ENCODE results near the gene CDK6. TPM values are rescaled to one million over a fixed set of nuclear protein-coding genes. Genes with fewer than 3 reads are reported as not detected.

CDK6 gene
- total and polyA plus RNA-seq, 10 of the 15 experiments (the other 5 are each of a cell fraction or from before 2014, with no cell fraction given), result 8.0 to 118 (median 45.8) TPM

DNA sequence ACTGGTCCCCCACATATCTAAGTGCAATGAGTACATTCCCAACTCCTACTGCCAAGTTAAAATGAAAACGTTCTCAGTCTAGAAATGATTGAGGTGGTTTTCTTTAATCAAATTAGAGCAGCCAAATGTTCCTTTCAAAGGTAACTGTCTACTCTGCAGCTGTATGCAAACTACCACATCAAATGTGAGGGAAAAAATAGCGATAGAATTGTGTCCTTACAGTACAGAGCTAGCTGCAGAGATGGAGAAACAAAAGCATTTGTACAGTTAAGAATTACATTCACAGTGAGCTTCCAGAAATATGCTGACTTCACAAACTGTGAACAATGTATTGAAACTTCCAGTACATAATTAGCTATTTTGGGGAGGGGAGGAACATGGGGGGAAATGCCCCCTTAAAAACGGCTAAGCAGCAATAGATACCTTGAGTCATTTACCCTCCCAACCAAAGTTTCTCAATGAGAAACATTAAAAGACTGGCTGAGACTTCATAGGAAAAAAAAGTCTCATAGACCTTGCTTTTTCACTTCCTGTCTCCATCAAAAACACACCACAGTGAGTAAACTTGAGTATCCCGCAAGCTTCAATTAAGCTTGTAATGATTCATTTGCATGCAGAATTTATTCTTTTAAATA lies 22.9 kb downstream of the CDK6 start (continued):
- TF ChIP-seq, protein P1, sequence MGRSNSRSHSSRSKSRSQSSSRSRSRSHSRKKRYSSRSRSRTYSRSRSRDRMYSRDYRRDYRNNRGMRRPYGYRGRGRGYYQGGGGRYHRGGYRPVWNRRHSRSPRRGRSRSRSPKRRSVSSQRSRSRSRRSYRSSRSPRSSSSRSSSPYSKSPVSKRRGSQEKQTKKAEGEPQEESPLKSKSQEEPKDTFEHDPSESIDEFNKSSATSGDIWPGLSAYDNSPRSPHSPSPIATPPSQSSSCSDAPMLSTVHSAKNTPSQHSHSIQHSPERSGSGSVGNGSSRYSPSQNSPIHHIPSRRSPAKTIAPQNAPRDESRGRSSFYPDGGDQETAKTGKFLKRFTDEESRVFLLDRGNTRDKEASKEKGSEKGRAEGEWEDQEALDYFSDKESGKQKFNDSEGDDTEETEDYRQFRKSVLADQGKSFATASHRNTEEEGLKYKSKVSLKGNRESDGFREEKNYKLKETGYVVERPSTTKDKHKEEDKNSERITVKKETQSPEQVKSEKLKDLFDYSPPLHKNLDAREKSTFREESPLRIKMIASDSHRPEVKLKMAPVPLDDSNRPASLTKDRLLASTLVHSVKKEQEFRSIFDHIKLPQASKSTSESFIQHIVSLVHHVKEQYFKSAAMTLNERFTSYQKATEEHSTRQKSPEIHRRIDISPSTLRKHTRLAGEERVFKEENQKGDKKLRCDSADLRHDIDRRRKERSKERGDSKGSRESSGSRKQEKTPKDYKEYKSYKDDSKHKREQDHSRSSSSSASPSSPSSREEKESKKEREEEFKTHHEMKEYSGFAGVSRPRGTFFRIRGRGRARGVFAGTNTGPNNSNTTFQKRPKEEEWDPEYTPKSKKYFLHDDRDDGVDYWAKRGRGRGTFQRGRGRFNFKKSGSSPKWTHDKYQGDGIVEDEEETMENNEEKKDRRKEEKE (IDR thresholded peaks at IDR 0.05), result no peak
- TF ChIP-seq MAX (IDR thresholded peaks at IDR 0.05; ENCODE audit: low read depth, low read length) (no peak), USF1 (IDR thresholded peaks at IDR 0.05; ENCODE audit: borderline replicate concordance, extremely low read length, insufficient read depth, low read depth, low read length) (no peak), KLF5 (IDR thresholded peaks at IDR 0.05; ENCODE audit: partially characterized antibody) (no peak)

GRCh38 chr7:92811158-92811557 lies 25.2 kb downstream of the CDK6 start:
- BruUV-seq (replicated peaks), result no TSS peak
- CTCF ChIA-PET, result no interaction called here
- SMC1A ChIA-PET (ENCODE audit: uncharacterized antibody, unreplicated experiment), result interaction anchor here (1.0 to 7.2 kb wide), 9 partner anchors 11 to 201 kb away, joined by 3 to 83 read pairs (median 14); no protein-coding TSS in a partner anchor
- TF ChIP-seq ASH2L (IDR thresholded peaks at IDR 0.05; ENCODE audit: borderline replicate concordance, low read depth) (no peak), ZNF384 (IDR thresholded peaks at IDR 0.05; ENCODE audit: borderline replicate concordance, low read depth, low read length) (no peak), MTA2 (IDR thresholded peaks at IDR 0.05; ENCODE audit: low read depth) (no peak)
- TF ChIP-seq, protein P2, sequence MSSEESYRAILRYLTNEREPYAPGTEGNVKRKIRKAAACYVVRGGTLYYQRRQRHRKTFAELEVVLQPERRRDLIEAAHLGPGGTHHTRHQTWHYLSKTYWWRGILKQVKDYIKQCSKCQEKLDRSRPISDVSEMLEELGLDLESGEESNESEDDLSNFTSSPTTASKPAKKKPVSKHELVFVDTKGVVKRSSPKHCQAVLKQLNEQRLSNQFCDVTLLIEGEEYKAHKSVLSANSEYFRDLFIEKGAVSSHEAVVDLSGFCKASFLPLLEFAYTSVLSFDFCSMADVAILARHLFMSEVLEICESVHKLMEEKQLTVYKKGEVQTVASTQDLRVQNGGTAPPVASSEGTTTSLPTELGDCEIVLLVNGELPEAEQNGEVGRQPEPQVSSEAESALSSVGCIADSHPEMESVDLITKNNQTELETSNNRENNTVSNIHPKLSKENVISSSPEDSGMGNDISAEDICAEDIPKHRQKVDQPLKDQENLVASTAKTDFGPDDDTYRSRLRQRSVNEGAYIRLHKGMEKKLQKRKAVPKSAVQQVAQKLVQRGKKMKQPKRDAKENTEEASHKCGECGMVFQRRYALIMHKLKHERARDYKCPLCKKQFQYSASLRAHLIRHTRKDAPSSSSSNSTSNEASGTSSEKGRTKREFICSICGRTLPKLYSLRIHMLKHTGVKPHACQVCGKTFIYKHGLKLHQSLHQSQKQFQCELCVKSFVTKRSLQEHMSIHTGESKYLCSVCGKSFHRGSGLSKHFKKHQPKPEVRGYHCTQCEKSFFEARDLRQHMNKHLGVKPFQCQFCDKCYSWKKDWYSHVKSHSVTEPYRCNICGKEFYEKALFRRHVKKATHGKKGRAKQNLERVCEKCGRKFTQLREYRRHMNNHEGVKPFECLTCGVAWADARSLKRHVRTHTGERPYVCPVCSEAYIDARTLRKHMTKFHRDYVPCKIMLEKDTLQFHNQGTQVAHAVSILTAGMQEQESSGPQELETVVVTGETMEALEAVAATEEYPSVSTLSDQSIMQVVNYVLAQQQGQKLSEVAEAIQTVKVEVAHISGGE (CRISPR knock-in tag; IDR thresholded peaks at IDR 0.05), result no peak
- TF ChIP-seq, protein P3, sequence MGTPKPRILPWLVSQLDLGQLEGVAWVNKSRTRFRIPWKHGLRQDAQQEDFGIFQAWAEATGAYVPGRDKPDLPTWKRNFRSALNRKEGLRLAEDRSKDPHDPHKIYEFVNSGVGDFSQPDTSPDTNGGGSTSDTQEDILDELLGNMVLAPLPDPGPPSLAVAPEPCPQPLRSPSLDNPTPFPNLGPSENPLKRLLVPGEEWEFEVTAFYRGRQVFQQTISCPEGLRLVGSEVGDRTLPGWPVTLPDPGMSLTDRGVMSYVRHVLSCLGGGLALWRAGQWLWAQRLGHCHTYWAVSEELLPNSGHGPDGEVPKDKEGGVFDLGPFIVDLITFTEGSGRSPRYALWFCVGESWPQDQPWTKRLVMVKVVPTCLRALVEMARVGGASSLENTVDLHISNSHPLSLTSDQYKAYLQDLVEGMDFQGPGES (IDR thresholded peaks at IDR 0.05), result no peak

More at GRCh38 chr7:92811158-92811557, 25.2 kb downstream of the CDK6 start:
- Histone ChIP-seq H3K4me2 (ENCODE audit: control insufficient read depth, insufficient read depth) (no peak overlapping the region), H3K4me3 (no peak overlapping the region), H3K9ac (ENCODE audit: control insufficient read depth, insufficient read depth, low read length) (no peak overlapping the region), H3K9me3 (replicated peaks; ENCODE audit: control insufficient read depth, insufficient read depth, low read length) (peaks cover 8% of the 10 kb centered on the region), H3K27ac (ENCODE audit: control insufficient read depth, insufficient read depth) (no peak overlapping the region), H3K36me3 (ENCODE audit: control insufficient read depth in 2 of 2, insufficient read depth in 2 of 2, low read length in 1 of 2) (peaks cover 0 to 6% of the 10 kb centered on the region in 2 experiments; a peak in 2 of 4 replicates), H4K20me1 (ENCODE audit: control insufficient read depth, insufficient read depth) (no peaks in the 10 kb centered on the region), H3K4me1 (ENCODE audit: control insufficient read depth, insufficient read depth, low read length) (peaks cover 55% of the 10 kb centered on the region), H2AFZ (ENCODE audit: control insufficient read depth, low read depth, low read length) (no peak overlapping the region), H3K27me3 (replicated peaks in 1 of 2; ENCODE audit: control insufficient read depth in 2 of 2, insufficient read depth in 2 of 2, low read length in 1 of 2) (no peaks in the 10 kb centered on the region), H3K79me2 (ENCODE audit: control insufficient read depth, insufficient read depth, low read length) (peaks cover 77% of the 10 kb centered on the region)
- ATAC-seq (no peak), DNase-seq (ENCODE audit: low read depth, low spot score) (no peak), FAIRE-seq (no peak)
- in situ Hi-C loops (cut with MboI) (loop anchor here (10.0 kb wide), 1 partner anchor 176 kb away; no protein-coding TSS in a partner anchor), intact Hi-C loops (cut with micrococcal nuclease; ENCODE audit: unreplicated experiment) (loop anchor here (5.0 kb wide), 1 partner anchor 104 kb away; no protein-coding TSS in a partner anchor)
- POLR2A ChIA-PET, result interaction anchor here (3.9 kb wide), 1 partner anchor 12 kb away, joined by 37 read pairs; no protein-coding TSS in a partner anchor
- RAD21 ChIA-PET (ENCODE audit: unreplicated experiment), result interaction anchor here (0.9 to 12.0 kb wide), 4 partner anchors 11 to 190 kb away, joined by 3 to 124 read pairs (median 7); no protein-coding TSS in a partner anchor
- WGBS (ENCODE audit: insufficient coverage, insufficient replicate concordance, low lambda C conversion rate, missing lambda C conversion rate), result 85% methylated on average over 6 of the region's 6 CpGs

Data from GM12878 (cell line).